Measurements from ENCODE around the gene NLRP1.
A peak's percentile ranks its signal among the peaks of the same experiment; 100 is the strongest.

Gene NLRP1

DNA sequence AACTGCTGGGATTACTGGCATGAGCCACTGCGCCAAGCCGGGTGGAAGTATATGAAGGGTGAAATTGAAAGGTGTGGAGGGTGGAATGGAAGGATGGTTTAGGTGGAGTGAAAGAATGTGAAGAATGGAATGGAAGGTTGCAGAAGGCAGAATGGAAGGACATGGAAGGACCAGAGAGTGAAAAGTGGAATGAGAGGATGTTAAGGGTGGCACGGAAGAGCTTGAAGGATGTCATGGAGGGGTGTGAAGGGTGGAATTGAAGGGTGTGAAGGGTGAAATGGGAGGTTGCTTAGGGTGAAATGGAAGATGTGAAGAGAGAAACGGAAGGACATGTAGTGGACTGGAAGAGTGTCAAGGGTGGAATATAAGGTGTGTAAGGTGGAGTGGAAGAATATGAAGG is 81.8 kb downstream of the NLRP1 start:
- DNase-seq (ENCODE audit: low read depth) = no peak
- no peak for TF ChIP-seq CTCF (conservative IDR thresholded peaks at IDR 0.05; ENCODE audit: low read length)
- no peak overlapping the region for H3K4me3 ChIP-seq (ENCODE audit: low read length)

- no peak overlapping the region for H3K4me3 ChIP-seq (ENCODE audit: low read length)
- no peak for TF ChIP-seq CTCF (conservative IDR thresholded peaks at IDR 0.05; ENCODE audit: low read length)
- no peak for DNase-seq (ENCODE audit: low read depth)
Observed at GRCh38 chr17:5501685-5502084, 82.6 kb downstream of the NLRP1 start.

DNA sequence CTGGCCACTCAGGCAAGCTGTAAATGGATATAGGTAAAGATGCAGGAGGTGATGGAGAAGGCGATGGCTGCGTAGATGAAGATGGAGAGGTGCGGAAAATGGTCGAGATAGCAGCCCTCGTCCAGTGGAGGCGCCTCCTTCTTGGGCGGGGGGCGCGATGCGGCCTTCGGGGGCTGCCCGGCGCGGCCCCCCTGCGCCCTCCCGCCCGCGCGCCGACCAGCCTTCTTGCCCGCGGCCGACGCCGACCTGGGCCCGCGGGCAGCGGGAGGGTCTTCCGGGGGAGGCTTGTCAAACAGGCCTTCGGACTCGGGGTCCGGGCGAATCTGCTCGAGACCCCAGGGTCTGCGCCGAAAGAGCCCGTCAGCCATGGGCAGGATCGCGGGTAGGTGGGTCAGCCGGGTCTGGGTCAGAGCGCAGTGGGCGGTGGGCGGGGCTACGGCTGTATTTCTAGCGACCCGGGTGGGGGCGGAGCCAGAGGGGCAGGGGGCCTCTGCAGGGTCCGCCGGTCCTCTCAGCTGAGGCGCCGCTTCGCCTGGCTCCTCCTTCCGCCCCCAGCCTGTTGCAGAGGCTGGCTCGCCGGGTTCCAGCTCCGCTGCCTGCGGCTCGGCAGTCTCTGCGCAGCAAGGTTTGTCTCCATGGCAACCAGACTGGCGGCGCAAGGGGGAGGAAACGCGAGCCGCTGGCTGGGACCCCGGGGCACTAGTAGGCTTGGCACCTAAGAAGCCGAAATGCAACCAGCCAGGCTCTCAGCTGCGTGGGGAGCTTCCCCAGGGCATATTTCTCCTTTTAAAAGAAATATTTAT is 83.5 kb downstream of the NLRP1 start:
- peak; percentile 78 for DNase-seq (ENCODE audit: low read depth)
- peak overlapping the region; percentile 60 for H3K4me3 ChIP-seq (ENCODE audit: low read length)
- TF ChIP-seq CTCF (conservative IDR thresholded peaks at IDR 0.05; ENCODE audit: low read length) = no peak

- TF ChIP-seq CTCF (conservative IDR thresholded peaks at IDR 0.05; ENCODE audit: low read length) = no peak
- DNase-seq (ENCODE audit: low read depth) = no peak
- H3K4me3 ChIP-seq (ENCODE audit: low read length) = peak overlapping the region; percentile 60
Observed at GRCh38 chr17:5500247-5500588, 84.1 kb downstream of the NLRP1 start.

DNA sequence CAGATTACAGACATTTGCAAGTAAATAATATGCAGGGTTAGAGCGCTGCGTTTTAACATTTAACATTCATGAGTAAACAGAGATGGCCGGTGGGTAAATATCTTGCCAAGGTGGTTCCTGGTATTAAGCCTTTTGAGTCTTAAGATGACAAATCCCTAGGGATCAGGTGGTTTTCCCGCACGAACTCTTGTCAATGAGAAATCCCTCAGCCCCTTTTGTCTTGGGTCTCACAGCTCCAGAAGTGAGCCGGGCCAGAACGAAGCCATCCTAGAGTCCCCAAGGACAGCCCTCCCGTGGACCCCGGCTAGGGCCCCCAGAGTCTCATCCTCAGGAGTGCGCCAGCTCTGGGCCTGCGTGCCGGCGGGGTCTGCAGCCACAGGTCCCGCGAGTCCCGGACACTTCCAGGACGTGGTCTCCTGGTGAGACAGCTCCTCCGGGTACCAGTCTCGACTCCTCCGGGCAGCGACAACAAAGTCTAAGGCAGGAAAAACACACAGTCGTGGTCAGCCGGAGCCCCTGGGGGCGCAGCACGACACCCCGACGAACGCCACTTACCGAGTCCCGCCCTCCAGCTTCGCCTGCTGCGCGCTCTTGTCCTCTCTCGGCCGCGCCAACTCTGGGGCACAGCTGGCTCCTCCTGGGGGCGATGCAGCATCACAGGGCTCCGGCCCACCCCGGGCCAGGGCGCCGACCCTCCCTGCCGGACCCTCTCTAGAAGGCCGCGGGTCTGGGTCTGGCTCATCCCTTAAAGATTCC is 84.7 kb downstream of the NLRP1 start:
- no peak for TF ChIP-seq CTCF (conservative IDR thresholded peaks at IDR 0.05; ENCODE audit: low read length)
- peak overlapping the region; percentile 60 for H3K4me3 ChIP-seq (ENCODE audit: low read length)
- no peak for DNase-seq (ENCODE audit: low read depth)

DNA sequence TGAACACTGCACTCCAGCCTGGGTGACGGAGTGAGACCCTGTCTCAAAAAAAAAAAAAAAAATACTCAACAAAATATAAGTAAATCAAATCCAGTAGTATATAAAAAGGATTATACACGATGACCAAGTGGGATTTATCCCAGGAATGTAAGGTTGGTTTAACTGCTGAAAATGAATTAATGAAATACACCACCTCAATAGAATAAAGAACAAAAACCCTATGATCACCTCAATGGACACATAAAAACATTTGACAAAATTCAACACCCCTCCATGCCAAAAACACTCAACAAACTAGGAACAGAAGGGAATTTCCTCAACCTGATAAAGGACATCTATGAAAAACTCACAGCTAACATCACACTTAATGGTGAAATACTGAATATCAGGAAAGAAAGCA is 91.3 kb downstream of the NLRP1 start:
- no peak for TF ChIP-seq CTCF (conservative IDR thresholded peaks at IDR 0.05; ENCODE audit: low read length)
- no peak overlapping the region for H3K4me3 ChIP-seq (ENCODE audit: low read length)
- no peak for DNase-seq (ENCODE audit: low read depth)

- TF ChIP-seq CTCF (conservative IDR thresholded peaks at IDR 0.05; ENCODE audit: low read length) = no peak
- no peak for DNase-seq (ENCODE audit: low read depth)
- H3K4me3 ChIP-seq (ENCODE audit: low read length) = no peak overlapping the region
Observed at GRCh38 chr17:5488752-5489151, 95.6 kb downstream of the NLRP1 start.

All from AG10803 (cell line).